ENCODE data around the gene ITGA7. TPM values are rescaled to one million over a fixed set of nuclear protein-coding genes. Genes with fewer than 3 reads are reported as not detected.

ITGA7 gene, protein sequence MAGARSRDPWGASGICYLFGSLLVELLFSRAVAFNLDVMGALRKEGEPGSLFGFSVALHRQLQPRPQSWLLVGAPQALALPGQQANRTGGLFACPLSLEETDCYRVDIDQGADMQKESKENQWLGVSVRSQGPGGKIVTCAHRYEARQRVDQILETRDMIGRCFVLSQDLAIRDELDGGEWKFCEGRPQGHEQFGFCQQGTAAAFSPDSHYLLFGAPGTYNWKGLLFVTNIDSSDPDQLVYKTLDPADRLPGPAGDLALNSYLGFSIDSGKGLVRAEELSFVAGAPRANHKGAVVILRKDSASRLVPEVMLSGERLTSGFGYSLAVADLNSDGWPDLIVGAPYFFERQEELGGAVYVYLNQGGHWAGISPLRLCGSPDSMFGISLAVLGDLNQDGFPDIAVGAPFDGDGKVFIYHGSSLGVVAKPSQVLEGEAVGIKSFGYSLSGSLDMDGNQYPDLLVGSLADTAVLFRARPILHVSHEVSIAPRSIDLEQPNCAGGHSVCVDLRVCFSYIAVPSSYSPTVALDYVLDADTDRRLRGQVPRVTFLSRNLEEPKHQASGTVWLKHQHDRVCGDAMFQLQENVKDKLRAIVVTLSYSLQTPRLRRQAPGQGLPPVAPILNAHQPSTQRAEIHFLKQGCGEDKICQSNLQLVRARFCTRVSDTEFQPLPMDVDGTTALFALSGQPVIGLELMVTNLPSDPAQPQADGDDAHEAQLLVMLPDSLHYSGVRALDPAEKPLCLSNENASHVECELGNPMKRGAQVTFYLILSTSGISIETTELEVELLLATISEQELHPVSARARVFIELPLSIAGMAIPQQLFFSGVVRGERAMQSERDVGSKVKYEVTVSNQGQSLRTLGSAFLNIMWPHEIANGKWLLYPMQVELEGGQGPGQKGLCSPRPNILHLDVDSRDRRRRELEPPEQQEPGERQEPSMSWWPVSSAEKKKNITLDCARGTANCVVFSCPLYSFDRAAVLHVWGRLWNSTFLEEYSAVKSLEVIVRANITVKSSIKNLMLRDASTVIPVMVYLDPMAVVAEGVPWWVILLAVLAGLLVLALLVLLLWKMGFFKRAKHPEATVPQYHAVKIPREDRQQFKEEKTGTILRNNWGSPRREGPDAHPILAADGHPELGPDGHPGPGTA
- 1.3 to 1.5 TPM (median 1.3 TPM) in 5 replicates for total RNA-seq (2022; extraction: Qiagen RNA extraction)

DNA sequence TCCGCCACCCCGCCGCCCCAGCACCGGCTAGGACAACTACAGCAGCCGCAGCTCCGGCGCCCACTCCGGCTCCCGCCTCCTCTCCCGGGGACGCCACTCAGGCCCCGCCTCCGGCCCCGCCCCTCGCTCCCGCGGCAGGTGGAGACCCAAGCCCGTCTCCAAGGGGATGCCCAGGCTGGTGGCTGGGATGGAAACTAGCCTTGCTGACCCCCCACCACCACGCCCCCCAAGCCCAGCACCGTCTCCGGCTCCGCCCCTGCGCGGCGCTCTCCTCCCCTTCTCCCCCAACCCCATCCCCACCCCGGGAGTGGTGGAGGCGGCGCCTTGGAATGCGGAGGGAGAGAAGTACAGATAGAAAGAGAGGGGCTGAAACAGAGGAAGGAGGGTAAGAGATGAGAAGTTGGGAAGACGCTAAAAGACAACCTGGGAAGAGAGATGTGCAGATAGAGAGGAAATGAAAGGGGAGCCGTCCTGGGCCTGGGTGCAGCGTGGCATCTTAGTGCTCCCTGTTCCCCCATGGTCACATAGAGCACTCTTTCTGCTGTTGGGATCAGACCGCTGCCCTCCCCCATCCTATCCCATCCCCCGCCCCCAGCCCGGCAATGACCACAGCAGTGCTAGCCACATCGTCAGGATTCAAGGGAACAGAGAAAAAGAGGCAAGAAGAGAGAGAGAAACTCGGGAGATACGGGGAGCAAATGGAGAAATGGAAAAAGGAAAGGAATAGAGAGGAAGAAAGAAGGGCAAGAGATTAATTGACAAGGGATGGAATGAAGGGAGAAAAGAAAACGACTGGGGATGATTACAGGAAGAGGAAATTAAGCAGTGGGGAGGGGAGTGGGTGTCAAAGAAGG, at the start of gene ITGA7:
ITGA7 (minus strand) TSS at position 64 of the 854 bp plus-strand sequence. CDS start 222 bp downstream, outside the sequence.

DNA sequence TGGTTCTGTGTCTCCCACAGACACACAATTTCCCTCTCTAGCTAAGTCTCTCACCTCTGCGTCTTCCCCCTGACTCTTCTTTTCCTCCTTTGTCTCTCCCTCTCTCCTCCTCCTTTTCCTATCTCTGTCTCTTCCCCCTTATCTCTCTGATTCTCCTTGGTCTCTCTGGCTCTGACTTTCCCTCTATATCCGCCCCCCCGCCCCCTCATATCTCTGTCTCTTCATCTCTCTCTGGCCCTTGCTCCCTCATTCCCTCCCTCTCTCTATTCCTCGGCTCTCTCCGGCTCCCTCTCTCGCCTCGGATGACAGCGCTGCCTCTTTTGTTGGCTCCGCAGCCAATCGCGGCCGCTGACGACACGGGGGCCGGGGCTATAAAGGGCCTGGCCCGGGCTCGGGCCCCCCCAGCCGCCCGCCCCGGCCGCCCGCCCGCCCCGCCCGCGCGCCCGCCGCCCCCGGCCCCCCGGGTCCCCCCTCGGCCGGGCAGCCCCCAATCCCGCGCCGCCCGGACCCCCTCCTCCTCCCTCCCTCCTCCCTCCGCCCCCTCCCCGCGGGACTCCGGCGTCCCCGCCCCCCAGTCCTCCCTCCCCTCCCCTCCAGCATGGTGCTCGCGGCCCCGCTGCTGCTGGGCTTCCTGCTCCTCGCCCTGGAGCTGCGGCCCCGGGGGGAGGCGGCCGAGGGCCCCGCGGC, 35.2 kb upstream of the ITGA7 start, which contains the start of gene GDF11:
GDF11 (plus strand) TSS at position 404 of the 687 bp plus-strand sequence; CDS start at position 599, 195 bp downstream.

DNA sequence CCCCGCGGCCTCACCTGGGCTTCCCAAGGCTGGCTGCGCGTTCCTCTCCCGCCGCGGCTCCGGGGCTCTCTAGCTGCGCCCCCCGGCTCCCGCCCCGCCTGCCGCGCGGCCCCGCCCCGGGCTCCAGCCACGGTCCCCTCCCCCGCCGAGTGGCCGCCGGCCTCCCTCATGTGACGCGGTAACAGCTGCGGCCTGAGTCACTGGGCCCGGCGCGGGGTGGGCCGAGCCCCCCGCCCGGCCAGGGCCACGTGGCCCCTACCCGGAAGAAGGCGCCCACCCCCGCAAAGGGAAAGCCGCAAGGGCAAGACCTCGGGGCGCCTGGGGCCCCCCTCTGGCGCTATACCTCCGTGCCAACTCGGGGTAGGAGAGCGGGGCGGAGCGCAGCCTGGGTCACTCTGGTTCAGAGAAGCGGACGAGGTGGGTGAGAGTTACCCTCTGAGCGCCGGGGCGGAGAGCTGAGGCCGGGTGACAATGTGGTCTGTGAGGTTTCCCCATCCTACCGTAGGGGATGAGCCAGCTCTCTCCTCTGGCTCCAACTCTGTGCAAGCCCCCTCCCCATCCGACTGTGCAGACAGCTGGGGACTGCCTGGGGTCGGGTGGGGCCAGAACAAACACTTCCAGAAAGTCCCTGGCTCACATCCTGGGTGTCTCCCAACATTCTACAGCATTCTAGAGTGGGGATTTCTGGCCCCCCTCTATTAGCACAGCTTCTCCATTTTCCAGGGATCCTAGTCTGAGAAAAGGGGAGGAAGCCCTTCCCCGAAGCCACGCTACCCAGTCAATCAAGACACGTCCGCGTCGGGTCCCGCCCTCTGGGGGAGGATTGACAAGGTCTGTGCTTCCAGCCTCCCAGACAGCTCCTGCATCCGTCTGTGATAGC, 21.5 kb upstream of the ITGA7 start, which contains the start of gene CD63:
CD63 (minus strand) TSS at position 71 of the 880 bp plus-strand sequence. CDS start 668 bp downstream, outside the sequence.

DNA sequence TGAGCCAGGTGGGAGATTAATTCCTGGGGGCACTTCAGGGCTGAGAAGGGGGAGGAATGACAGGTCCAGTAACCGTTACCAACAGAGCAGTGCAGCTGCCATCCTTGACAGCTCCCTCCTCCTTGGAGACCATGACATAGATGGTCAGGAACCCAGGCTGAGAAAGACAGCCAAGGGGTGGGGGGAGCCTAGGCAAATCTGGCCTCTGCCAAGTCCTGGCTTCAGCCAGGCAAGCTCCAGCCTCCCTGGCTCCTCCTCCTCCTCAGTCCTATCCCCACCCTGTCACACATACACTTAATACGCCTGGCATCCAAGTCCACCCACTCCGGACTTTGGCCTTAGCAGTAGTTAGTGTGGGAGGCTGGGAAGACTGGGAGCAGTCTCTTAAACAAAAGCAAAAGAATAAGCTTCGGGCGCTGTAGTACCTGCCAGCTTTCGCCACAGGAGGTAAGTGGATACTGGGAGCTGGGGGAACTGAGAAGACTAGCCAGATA, 12.4 kb upstream of the ITGA7 start, which contains the start of gene RDH5:
RDH5 (plus strand) TSS at position 323 of the 494 bp plus-strand sequence. CDS start 792 bp downstream, outside the sequence.

DNA sequence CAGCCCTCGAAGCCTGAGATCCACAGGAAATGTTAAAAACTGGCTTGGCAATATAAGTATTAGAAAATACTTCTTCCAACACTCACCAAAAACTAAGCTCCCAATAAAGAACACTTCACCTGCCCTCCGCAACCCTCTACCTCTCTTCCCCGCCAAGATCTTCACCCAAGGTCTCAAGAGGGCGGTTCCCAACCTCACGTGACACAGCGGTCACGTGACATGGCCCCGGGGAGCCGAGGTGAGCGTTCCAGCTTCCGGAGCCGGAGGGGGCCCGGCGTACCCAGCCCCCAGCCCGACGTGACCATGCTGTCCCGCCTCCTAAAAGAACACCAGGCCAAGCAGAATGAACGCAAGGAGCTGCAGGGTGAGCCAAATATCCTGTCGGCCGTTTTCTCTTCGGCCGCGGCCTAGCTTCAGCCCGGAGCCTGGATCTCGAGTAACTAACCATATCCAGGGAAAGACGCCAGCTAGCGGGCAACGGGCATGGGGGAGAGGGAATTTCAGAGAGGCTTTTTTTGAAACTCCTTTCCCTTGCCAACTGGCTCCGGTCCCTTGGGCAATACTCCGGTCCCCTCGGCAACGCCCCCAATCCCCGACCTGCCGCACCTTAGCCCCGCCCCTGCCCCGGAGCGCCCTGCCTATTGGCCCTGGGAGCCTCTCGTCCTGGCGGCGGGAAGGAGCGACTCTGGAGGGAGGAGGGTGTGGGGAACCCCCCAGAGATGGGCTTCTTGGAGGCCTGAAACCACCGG, 8.3 kb upstream of the ITGA7 start, which contains the start of gene BLOC1S1:
BLOC1S1 (plus strand) TSS at position 214 of the 749 bp plus-strand sequence; CDS start at position 220, 6 bp downstream.

DNA sequence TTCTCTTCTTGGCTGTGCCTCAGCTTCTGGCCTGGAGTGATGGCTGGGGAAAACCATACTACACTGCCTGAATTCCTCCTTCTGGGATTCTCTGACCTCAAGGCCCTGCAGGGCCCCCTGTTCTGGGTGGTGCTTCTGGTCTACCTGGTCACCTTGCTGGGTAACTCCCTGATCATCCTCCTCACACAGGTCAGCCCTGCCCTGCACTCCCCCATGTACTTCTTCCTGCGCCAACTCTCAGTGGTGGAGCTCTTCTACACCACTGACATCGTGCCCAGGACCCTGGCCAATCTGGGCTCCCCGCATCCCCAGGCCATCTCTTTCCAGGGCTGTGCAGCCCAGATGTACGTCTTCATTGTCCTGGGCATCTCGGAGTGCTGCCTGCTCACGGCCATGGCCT, 70.9 kb downstream of the ITGA7 start, which contains the start of gene OR10P1:
OR10P1 (plus strand) TSS at position 40 of the 400 bp plus-strand sequence; CDS start at position 40, 0 bp downstream.

Other genes with a start within 250 kb of the ITGA7 start
- gene OR6C70, start 237.8 kb downstream of the ITGA7 start, total RNA-seq (2022; extraction: Qiagen RNA extraction) = not detected in 5 replicates
- not detected in 5 replicates for gene OR6C68, start 215.5 kb downstream of the ITGA7 start, total RNA-seq (2022; extraction: Qiagen RNA extraction)
- gene OR6C4, start 158.3 kb downstream of the ITGA7 start, total RNA-seq (2022; extraction: Qiagen RNA extraction) = not detected in 5 replicates
- not detected in 5 replicates for gene OR2AP1, start 135.4 kb downstream of the ITGA7 start, total RNA-seq (2022; extraction: Qiagen RNA extraction)
- gene OR10P1, start 71.0 kb downstream of the ITGA7 start, total RNA-seq (2022; extraction: Qiagen RNA extraction) = not detected in 5 replicates
- gene BLOC1S1, start 8.1 kb upstream of the ITGA7 start, total RNA-seq (2022; extraction: Qiagen RNA extraction) = 117 to 155 TPM (median 149 TPM) in 5 replicates
- 1.9 to 2.6 TPM (median 2.1 TPM) in 5 replicates for gene RDH5, start 12.5 kb upstream of the ITGA7 start, total RNA-seq (2022; extraction: Qiagen RNA extraction)
- gene CD63, start 21.1 kb upstream of the ITGA7 start, total RNA-seq (2022; extraction: Qiagen RNA extraction) = 655 to 710 TPM (median 681 TPM) in 5 replicates
- gene GDF11, start 35.2 kb upstream of the ITGA7 start, total RNA-seq (2022; extraction: Qiagen RNA extraction) = 2.9 to 4.9 TPM (median 3.9 TPM) in 5 replicates
- 90.0 to 127 TPM (median 91.7 TPM) in 5 replicates for gene SARNP, start 109.8 kb upstream of the ITGA7 start, total RNA-seq (2022; extraction: Qiagen RNA extraction)
- 67.3 to 104 TPM (median 102 TPM) in 5 replicates for gene ORMDL2, start 110.1 kb upstream of the ITGA7 start, total RNA-seq (2022; extraction: Qiagen RNA extraction)
- gene DNAJC14, start 121.7 kb upstream of the ITGA7 start, total RNA-seq (2022; extraction: Qiagen RNA extraction) = 19.2 to 27.1 TPM (median 21.6 TPM) in 5 replicates
- 0.35 to 0.85 TPM (median 0.39 TPM) in 5 replicates for gene MMP19, start 135.0 kb upstream of the ITGA7 start, total RNA-seq (2022; extraction: Qiagen RNA extraction)
- gene PYM1, start 220.0 kb upstream of the ITGA7 start, total RNA-seq (2022; extraction: Qiagen RNA extraction) = 40.4 to 44.4 TPM (median 41.2 TPM) in 5 replicates
- 17.8 to 23.2 TPM (median 20.7 TPM) in 5 replicates for gene DGKA, start 223.3 kb upstream of the ITGA7 start, total RNA-seq (2022; extraction: Qiagen RNA extraction)

Data from A549 treated with AZD2906 at 1 μM for 4 hours (cell line).